ENCODE measurements around the gene GGT7.

GGT7 gene

GRCh38 chr20:34896086-34896621 lies 23.5 kb upstream of the GGT7 start:
- peaks cover 10% of the 10 kb centered on the region for H3K79me2 ChIP-seq
- no peak overlapping the region for H2AFZ ChIP-seq
- H3K4me2 ChIP-seq (ENCODE audit: low read length): no peak overlapping the region
- H3K27ac ChIP-seq: no peak overlapping the region
- H3K27me3 ChIP-seq (ENCODE audit: control insufficient read depth, insufficient read depth, low read length): no peaks in the 10 kb centered on the region
- no peak for TF ChIP-seq CTCF (IDR thresholded peaks at IDR 0.05)
- no peaks in the 10 kb centered on the region for H3K36me3 ChIP-seq (ENCODE audit: control insufficient read depth, insufficient read depth, low read length)
- H3K4me1 ChIP-seq: no peaks in the 10 kb centered on the region
- H3K9me3 ChIP-seq (ENCODE audit: control insufficient read depth, low read length): no peaks in the 10 kb centered on the region
- no peak overlapping the region for H3K9ac ChIP-seq
- no peak overlapping the region for H3K4me3 ChIP-seq (ENCODE audit: low read depth, low read length)

DNA sequence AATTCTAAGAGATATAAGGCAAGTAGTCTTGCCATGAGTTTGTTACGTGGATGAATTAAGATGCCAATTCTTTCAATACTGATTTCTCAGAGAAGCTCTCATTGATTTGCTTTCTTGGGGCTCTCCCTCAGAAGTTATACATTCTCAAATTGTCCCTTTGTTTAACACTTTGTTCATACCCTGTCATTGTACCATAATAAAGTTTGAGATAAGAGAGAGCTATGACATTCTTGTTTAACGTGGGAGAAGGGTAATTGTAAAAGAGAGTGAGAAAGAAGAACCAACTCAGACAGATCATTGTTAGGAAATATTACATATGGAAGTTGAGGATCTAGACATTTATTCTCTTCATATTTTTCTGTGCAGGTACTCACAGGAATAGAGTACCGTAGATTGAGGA lies 22.8 kb upstream of the GGT7 start:
- Histone ChIP-seq H3K9ac (no peak overlapping the region), H3K79me2 (peaks cover 10% of the 10 kb centered on the region), H3K9me3 (ENCODE audit: control insufficient read depth, low read length) (no peaks in the 10 kb centered on the region), H3K4me3 (ENCODE audit: low read depth, low read length) (no peak overlapping the region), H2AFZ (no peak overlapping the region), H3K4me1 (no peaks in the 10 kb centered on the region), H3K27me3 (ENCODE audit: control insufficient read depth, insufficient read depth, low read length) (no peaks in the 10 kb centered on the region), H3K4me2 (ENCODE audit: low read length) (no peak overlapping the region), H3K27ac (no peak overlapping the region), H3K36me3 (ENCODE audit: control insufficient read depth, insufficient read depth, low read length) (no peaks in the 10 kb centered on the region)
- TF ChIP-seq CTCF (IDR thresholded peaks at IDR 0.05): no peak

- no peak for TF ChIP-seq CTCF (IDR thresholded peaks at IDR 0.05)
These were observed 22.1 kb upstream of the GGT7 start for GRCh38 chr20:34894723-34895122.

DNA sequence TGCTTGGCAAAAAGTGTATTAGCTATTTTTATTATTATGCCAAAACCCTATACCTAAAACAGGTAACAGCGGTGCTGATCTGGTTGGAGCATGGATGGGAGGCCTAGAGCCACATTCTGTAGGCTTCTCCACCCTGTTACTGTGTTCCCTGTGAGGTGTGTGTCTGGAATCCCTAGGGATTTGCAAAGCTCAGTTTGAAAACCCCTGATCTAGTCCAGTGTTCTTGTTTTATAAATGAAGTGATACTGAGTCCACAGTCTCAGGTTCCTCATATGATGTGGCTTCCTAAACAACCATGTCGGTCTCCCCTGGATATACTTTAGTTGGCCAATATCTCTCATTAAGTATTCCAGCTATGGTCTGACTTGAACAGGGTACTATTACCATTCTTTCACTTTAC lies 20.0 kb upstream of the GGT7 start:
- Histone ChIP-seq H3K36me3 (ENCODE audit: control insufficient read depth, insufficient read depth, low read length) (no peaks in the 10 kb centered on the region), H3K27me3 (ENCODE audit: control insufficient read depth, insufficient read depth, low read length) (no peaks in the 10 kb centered on the region), H3K4me3 (ENCODE audit: low read depth, low read length) (no peak overlapping the region), H3K9ac (no peak overlapping the region), H2AFZ (no peak overlapping the region), H3K79me2 (peaks cover 10% of the 10 kb centered on the region), H3K27ac (no peak overlapping the region), H3K4me1 (no peaks in the 10 kb centered on the region), H3K4me2 (ENCODE audit: low read length) (no peak overlapping the region), H3K9me3 (ENCODE audit: control insufficient read depth, low read length) (no peaks in the 10 kb centered on the region)
- TF ChIP-seq CTCF (IDR thresholded peaks at IDR 0.05): no peak

More at GRCh38 chr20:34894723-34895122, 22.1 kb upstream of the GGT7 start:
- no peak overlapping the region for H3K9ac ChIP-seq
- H3K4me1 ChIP-seq: no peaks in the 10 kb centered on the region
- peaks cover 10% of the 10 kb centered on the region for H3K79me2 ChIP-seq
- no peak overlapping the region for H3K4me2 ChIP-seq (ENCODE audit: low read length)
- H2AFZ ChIP-seq: no peak overlapping the region
- H3K27me3 ChIP-seq (ENCODE audit: control insufficient read depth, insufficient read depth, low read length): no peaks in the 10 kb centered on the region
- H3K4me3 ChIP-seq (ENCODE audit: low read depth, low read length): no peak overlapping the region
- H3K9me3 ChIP-seq (ENCODE audit: control insufficient read depth, low read length): no peaks in the 10 kb centered on the region
- no peak overlapping the region for H3K27ac ChIP-seq
- no peaks in the 10 kb centered on the region for H3K36me3 ChIP-seq (ENCODE audit: control insufficient read depth, insufficient read depth, low read length)
